ENCODE results near the gene HOOK1. TPM values are rescaled to one million over a fixed set of nuclear protein-coding genes. Genes with fewer than 3 reads are reported as not detected.
"Not testable (repeated sequence)": the region's sequence is repeated elsewhere in the genome, so short reads cannot be mapped to it uniquely, and the experiment has no call there.

HOOK1 gene
- total and polyA plus RNA-seq, 4 donors = 4.1 to 35.5 (median 12.7) TPM

DNA sequence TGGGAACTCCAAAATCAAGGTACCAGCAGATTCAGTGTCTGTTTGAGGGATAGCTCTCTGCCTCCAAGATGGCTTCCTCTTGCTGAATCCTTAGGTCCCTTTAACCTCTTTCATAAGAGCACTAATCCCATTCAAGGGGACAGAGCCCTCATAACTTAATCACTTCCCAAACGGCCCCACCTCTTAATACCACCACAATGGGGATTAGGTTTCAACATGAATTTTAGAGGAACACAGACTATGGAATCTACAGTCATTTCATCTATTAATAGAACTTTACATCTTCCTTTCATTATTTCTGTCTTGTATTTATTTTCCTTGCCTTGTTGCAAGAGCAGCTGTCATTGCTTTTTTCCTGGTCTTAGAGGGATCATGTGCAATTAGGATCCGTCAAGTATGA, 30.3 kb downstream of the HOOK1 start:
- WGBS, 2 donors = 77 to 91% methylated on average over 2 of the region's 2 CpGs
- no peak overlapping the region for H3K4me3 ChIP-seq
- H3K4me1 ChIP-seq (ENCODE audit: control insufficient read depth in 5 of 5, insufficient read depth in 5 of 5, low read length in 5 of 5) = no peaks in the 10 kb centered on the region
- H3K9ac ChIP-seq (ENCODE audit: insufficient read depth in 1 of 2, low read length in 2 of 2) = no peak overlapping the region
- ATAC-seq (ENCODE audit: insufficient read depth, low FRiP score) (no peak), DNase-seq (no peak)
- no peak overlapping the region for H3K27ac ChIP-seq (ENCODE audit: low read depth in 1 of 2, low read length in 1 of 2)
- no peaks in the 10 kb centered on the region for H3K36me3 ChIP-seq (ENCODE audit: control insufficient read depth in 4 of 4, insufficient read depth in 4 of 4, low read length in 4 of 4)
- H3K27me3 ChIP-seq (ENCODE audit: control insufficient read depth in 3 of 3, insufficient read depth in 3 of 3, low read length in 2 of 3) = no peaks in the 10 kb centered on the region
- TF ChIP-seq CTCF (IDR thresholded peaks at IDR 0.05; ENCODE audit: control extremely low read depth, extremely low read depth) = no peak
- H3K9me3 ChIP-seq (ENCODE audit: control insufficient read depth in 4 of 4, insufficient read depth in 3 of 4, low read length in 3 of 4) = no peaks in the 10 kb centered on the region

- ATAC-seq (ENCODE audit: insufficient read depth, low FRiP score) = no peak
- Histone ChIP-seq H3K27me3 (ENCODE audit: control insufficient read depth in 3 of 3, insufficient read depth in 3 of 3, low read length in 2 of 3) (no peaks in the 10 kb centered on the region), H3K4me1 (ENCODE audit: control insufficient read depth in 5 of 5, insufficient read depth in 5 of 5, low read length in 5 of 5) (no peaks in the 10 kb centered on the region), H3K9me3 (ENCODE audit: control insufficient read depth in 4 of 4, insufficient read depth in 3 of 4, low read length in 3 of 4) (no peaks in the 10 kb centered on the region), H3K4me3 (no peak overlapping the region), H3K27ac (ENCODE audit: low read depth in 1 of 2, low read length in 1 of 2) (no peak overlapping the region), H3K9ac (ENCODE audit: insufficient read depth in 1 of 2, low read length in 2 of 2) (no peak overlapping the region), H3K36me3 (ENCODE audit: control insufficient read depth in 4 of 4, insufficient read depth in 4 of 4, low read length in 4 of 4) (no peaks in the 10 kb centered on the region)
- DNase-seq = no peak
- no peak for TF ChIP-seq CTCF (IDR thresholded peaks at IDR 0.05; ENCODE audit: control extremely low read depth, extremely low read depth)
- WGBS, 2 donors = 98% methylated on average over 3 of the region's 3 CpGs
These were observed 31.6 kb downstream of the HOOK1 start for GRCh38 chr1:59846209-59846894.

DNA sequence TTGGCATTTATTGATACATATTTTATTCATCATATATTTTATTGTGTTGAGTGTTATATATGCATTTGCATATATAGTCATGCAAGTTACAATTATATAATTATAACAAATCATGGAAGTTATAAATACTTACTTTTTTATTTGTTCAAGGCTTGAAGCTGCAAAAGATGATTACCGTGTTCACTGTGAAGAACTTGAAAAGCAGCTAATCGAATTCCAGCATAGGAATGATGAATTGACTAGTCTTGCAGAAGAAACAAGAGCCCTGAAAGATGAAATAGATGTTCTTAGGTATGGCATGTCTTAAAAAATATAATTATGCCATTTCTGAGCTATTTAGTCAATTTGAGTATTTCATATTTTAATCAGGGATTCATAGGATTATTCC, 32.1 kb downstream of the HOOK1 start:
- no peaks in the 10 kb centered on the region for H3K9me3 ChIP-seq (ENCODE audit: control insufficient read depth in 4 of 4, insufficient read depth in 3 of 4, low read length in 3 of 4)
- H3K4me1 ChIP-seq (ENCODE audit: control insufficient read depth in 5 of 5, insufficient read depth in 5 of 5, low read length in 5 of 5) = no peaks in the 10 kb centered on the region
- H3K9ac ChIP-seq (ENCODE audit: insufficient read depth in 1 of 2, low read length in 2 of 2) = no peak overlapping the region
- H3K27ac ChIP-seq (ENCODE audit: low read depth in 1 of 2, low read length in 1 of 2) = no peak overlapping the region
- DNase-seq = no peak
- TF ChIP-seq CTCF (IDR thresholded peaks at IDR 0.05; ENCODE audit: control extremely low read depth, extremely low read depth) = no peak
- H3K36me3 ChIP-seq (ENCODE audit: control insufficient read depth in 4 of 4, insufficient read depth in 4 of 4, low read length in 4 of 4) = no peaks in the 10 kb centered on the region
- no peak for ATAC-seq (ENCODE audit: insufficient read depth, low FRiP score)
- H3K27me3 ChIP-seq (ENCODE audit: control insufficient read depth in 3 of 3, insufficient read depth in 3 of 3, low read length in 2 of 3) = no peaks in the 10 kb centered on the region
- no peak overlapping the region for H3K4me3 ChIP-seq
- 94 to 97% methylated on average over 2 of the region's 2 CpGs for WGBS, 2 donors

GRCh38 chr1:59852117-59852516, 37.4 kb downstream of the HOOK1 start:
- no peak for TF ChIP-seq CTCF (IDR thresholded peaks at IDR 0.05; ENCODE audit: control extremely low read depth, extremely low read depth)
- no peaks in the 10 kb centered on the region for H3K36me3 ChIP-seq (ENCODE audit: control insufficient read depth in 4 of 4, insufficient read depth in 4 of 4, low read length in 4 of 4)
- whole genome bisulfite sequencing, 2 donors = 83 to 85% methylated on average over 1 of the region's 1 CpG
- DNase-seq (no peak), ATAC-seq (ENCODE audit: insufficient read depth, low FRiP score) (no peak)
- H3K4me3 ChIP-seq = no peak overlapping the region
- H3K27ac ChIP-seq (ENCODE audit: low read depth in 1 of 2, low read length in 1 of 2) = no peak overlapping the region
- no peaks in the 10 kb centered on the region for H3K9me3 ChIP-seq (ENCODE audit: control insufficient read depth in 4 of 4, insufficient read depth in 3 of 4, low read length in 3 of 4)
- no peaks in the 10 kb centered on the region for H3K27me3 ChIP-seq (ENCODE audit: control insufficient read depth in 3 of 3, insufficient read depth in 3 of 3, low read length in 2 of 3)
- H3K4me1 ChIP-seq (ENCODE audit: control insufficient read depth in 5 of 5, insufficient read depth in 5 of 5, low read length in 5 of 5) = no peaks in the 10 kb centered on the region
- H3K9ac ChIP-seq (ENCODE audit: insufficient read depth in 1 of 2, low read length in 2 of 2) = no peak overlapping the region

- not testable (repeated sequence) for H3K9me3 ChIP-seq (ENCODE audit: control insufficient read depth in 4 of 4, insufficient read depth in 3 of 4, low read length in 3 of 4); ATAC-seq (ENCODE audit: insufficient read depth, low FRiP score); H3K27ac ChIP-seq (ENCODE audit: low read depth in 1 of 2, low read length in 1 of 2); DNase-seq; H3K9ac ChIP-seq (ENCODE audit: insufficient read depth in 1 of 2, low read length in 2 of 2); H3K4me3 ChIP-seq; H3K4me1 ChIP-seq (ENCODE audit: control insufficient read depth in 5 of 5, insufficient read depth in 5 of 5, low read length in 5 of 5); H3K27me3 ChIP-seq (ENCODE audit: control insufficient read depth in 3 of 3, insufficient read depth in 3 of 3, low read length in 2 of 3); H3K36me3 ChIP-seq (ENCODE audit: control insufficient read depth in 4 of 4, insufficient read depth in 4 of 4, low read length in 4 of 4)
- 97% methylated on average over 1 of the region's 1 CpG for whole genome bisulfite sequencing, 2 donors
These were observed 40.5 kb downstream of the HOOK1 start for GRCh38 chr1:59855297-59855696.
